GM13976 (cell line): ENCODE data around the gene GALK2.
"Not testable (repeated sequence)": the region's sequence is repeated elsewhere in the genome, so short reads cannot be mapped to it uniquely, and the experiment has no call there.

Experiments
- DNase-seq: peaks from one replicate; pipeline ENCODE4 v3.0.0; 2012; ENCODE audit warnings: low spot score
- CTCF ChIP-seq: IDR thresholded peaks from 2 replicates; pipeline ENCODE4 v1.5.1; 2012; ENCODE audit warnings: borderline replicate concordance, mild to moderate bottlenecking; ENCODE audit not compliant: insufficient read depth; ENCODE audit errors: extremely low read depth, missing control alignments, control extremely low read depth
- in situ Hi-C: fragments of 300-500 bp; cut with MboI; formaldehyde crosslinking; loops from one replicate; pipeline ENCODE4 v1.12.0; 2022; ENCODE audit warnings: low sequenced_read_pairs, mixed read lengths, inconsistent platforms; ENCODE audit not compliant: unreplicated experiment

Gene GALK2

DNA sequence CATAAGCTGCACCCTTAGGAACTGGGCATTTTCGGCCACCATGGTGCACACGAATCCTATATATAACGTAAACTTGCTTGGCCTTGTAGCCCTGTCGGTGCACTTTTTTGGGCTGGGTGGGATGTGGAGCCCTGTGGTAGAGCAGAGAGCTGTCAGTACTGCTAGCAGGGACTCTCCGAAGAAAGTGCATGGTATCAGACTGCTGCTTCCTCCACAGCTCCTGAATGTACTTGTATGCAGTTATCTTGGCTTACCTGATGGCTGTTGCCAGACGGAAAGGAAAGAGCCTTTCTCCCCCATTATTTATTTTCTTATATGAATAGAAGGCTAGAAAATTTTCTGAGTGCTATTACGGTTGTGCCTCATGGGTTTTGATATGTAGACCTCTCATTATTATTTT is 8.4 kb downstream of the GALK2 start:
- no peak for DNase-seq
- TF ChIP-seq CTCF, result no peak
- in situ Hi-C loops, result no loop called here

DNA sequence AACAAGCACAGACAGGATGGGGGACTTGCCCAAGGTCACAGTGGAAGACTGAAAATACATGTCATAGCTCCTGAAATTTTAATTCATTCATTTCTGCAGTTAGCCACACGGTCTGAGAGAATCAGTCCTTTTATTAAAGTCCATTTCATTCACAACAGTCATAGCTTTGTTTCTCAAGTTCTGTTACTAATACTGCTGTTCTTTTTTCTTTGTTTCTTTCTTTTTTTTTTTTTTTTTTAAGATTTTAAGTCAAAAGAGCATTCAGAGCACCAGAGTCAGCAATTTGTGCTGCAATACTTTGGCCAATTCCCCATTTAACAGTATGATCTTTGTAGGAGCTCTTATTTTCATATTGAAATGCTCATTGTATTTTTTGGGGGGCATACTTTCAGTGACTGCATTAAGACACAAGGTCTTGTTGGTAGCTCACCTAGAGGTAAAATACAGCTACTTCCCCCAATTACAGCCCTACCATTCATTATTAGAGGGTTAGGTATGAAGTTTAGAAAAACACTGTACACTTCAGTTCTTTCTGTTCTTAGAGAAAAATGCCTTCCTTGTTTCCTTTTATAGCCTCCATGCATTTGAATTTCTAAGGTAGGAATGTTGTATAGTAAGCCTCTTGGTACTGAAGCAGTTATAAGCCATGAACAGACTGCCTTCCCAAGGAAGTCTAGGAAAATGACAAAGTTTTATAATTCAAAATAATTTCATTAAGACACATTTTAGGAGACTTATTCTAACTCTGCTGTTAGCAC is 9.6 kb downstream of the GALK2 start:
- in situ Hi-C loops, result no loop called here
- no peak for DNase-seq
- no peak for TF ChIP-seq CTCF

- TF ChIP-seq CTCF, result no peak
- no peak for DNase-seq
- in situ Hi-C loops, result no loop called here
Measured at GRCh38 chr15:49182128-49182527, 12.1 kb downstream of the GALK2 start.

GRCh38 chr15:49183741-49184140 is 13.7 kb downstream of the GALK2 start:
- in situ Hi-C loops, DNase-seq: not testable (repeated sequence)

GRCh38 chr15:49185473-49185872 is 15.4 kb downstream of the GALK2 start:
- no peak for DNase-seq
- in situ Hi-C loops, result no loop called here
- no peak for TF ChIP-seq CTCF

- TF ChIP-seq CTCF, result no peak
- DNase-seq, result no peak
- in situ Hi-C loops, result no loop called here
Measured at GRCh38 chr15:49187549-49188245, 17.6 kb downstream of the GALK2 start.

DNA sequence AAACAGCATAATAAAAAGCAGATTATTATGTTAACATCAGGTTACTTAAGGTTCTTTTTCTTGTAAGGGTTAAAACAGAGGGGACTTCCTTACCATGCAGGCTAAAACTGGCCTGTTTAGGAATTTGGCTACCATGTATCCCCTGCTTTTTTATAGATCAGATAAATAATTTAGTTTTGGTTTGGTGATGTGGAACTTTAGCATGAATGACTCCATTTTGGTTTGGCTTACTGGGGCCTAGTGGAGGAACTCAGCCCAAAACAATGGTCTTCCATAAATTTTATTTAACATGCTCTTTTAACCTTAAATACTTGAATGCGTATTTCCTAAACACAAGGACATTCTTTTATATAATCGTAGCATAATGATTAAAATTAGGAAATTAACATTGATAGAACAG is 18.9 kb downstream of the GALK2 start:
- in situ Hi-C loops, result no loop called here
- DNase-seq, result no peak
- no peak for TF ChIP-seq CTCF
